HG03521 (cell line): ENCODE data around the gene GLOD4.
A peak's percentile ranks its signal among the peaks of the same experiment; 100 is the strongest.

Experiments
- ATAC-seq: cut with Tn5 transposase; IDR thresholded peaks from one replicate; pipeline ENCODE4 v1.9.1; 2021; ENCODE audit warnings: mild to moderate bottlenecking, moderate library complexity; ENCODE audit not compliant: unreplicated experiment

GLOD4 gene

GRCh38 chr17:745406-745805 lies 36.7 kb downstream of the GLOD4 start:
- ATAC-seq: no peak

- no peak for ATAC-seq
Measured at GRCh38 chr17:744937-745336, 37.1 kb downstream of the GLOD4 start.

- no peak for ATAC-seq
Measured at GRCh38 chr17:743139-743538, 38.9 kb downstream of the GLOD4 start.

GRCh38 chr17:742147-742793 lies 39.8 kb downstream of the GLOD4 start:
- no peak for ATAC-seq

GRCh38 chr17:740240-741017 lies 41.7 kb downstream of the GLOD4 start:
- ATAC-seq: peak; percentile 73

GRCh38 chr17:737561-738113 lies 44.4 kb downstream of the GLOD4 start:
- no peak for ATAC-seq

- ATAC-seq: no peak
Measured at GRCh38 chr17:733743-734142, 48.3 kb downstream of the GLOD4 start.

- peak; percentile 34 for ATAC-seq
Measured at GRCh38 chr17:732902-733720, 49.0 kb downstream of the GLOD4 start.

- ATAC-seq: peak; percentile 41
Measured at GRCh38 chr17:732067-732901, 49.8 kb downstream of the GLOD4 start, which contains the start of gene TLCD3A. TSS of gene TLCD3A (plus strand) at chr17:732596. CDS start at chr17:732648, 52 bp downstream.

- ATAC-seq: no peak
Measured at GRCh38 chr17:731644-732066, 50.4 kb downstream of the GLOD4 start.

- no peak for ATAC-seq
Measured at GRCh38 chr17:728911-729310, 53.2 kb downstream of the GLOD4 start.

GRCh38 chr17:726271-726919 lies 55.7 kb downstream of the GLOD4 start:
- ATAC-seq: no peak

GRCh38 chr17:725746-726145 lies 56.3 kb downstream of the GLOD4 start:
- ATAC-seq: no peak

- no peak for ATAC-seq
Measured at GRCh38 chr17:725084-725483, 57.0 kb downstream of the GLOD4 start.

GRCh38 chr17:721540-721937 lies 60.5 kb downstream of the GLOD4 start:
- no peak for ATAC-seq

GRCh38 chr17:720706-721539 lies 61.2 kb downstream of the GLOD4 start:
- no peak for ATAC-seq

- no peak for ATAC-seq
Measured at GRCh38 chr17:718075-718474, 64.0 kb downstream of the GLOD4 start.
